ENCODE results near the gene NRM. TPM values are rescaled to one million over a fixed set of nuclear protein-coding genes. Genes with fewer than 3 reads are reported as not detected.

The NRM gene
- total and polyA plus RNA-seq, 2 experiments from 2014 or later, result 13.8 to 33.8 TPM

GRCh38 chr6:30730601-30731435 lies 40.0 kb upstream of the NRM start:
- no peak overlapping the region for H3K27ac ChIP-seq (ENCODE audit: low read depth)

DNA sequence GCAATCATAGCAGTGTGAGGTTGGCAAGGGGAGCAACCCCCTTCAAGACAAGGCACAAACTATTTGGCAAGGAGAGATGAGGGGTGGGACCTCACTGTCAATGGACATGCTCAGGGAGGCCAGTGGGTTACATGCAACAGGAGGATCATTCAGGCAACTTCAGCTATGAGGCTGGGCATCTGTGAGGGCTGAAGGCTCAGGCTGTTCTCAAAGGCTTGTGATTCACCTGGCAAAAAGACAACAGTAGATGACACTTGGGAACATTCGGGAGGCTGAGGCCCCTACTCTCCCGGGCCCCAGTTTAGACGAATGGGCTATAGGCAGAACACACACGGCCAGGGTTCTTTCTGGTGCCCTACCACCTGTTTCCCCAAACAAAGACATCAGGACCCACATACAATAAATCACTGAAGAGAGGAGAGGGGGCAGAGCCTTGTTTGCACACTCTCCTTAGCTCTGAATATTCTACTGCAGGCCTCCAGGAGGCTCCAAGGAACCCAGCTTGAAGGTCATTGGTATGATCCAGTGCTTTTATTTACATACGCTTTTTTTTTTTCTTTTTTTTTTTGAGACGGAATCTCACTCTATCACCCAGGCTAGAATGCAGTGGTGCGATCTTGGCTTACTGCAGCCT lies 37.3 kb upstream of the NRM start:
- Mint-ChIP-seq H3K4me1 (peaks cover 24% of the 10 kb centered on the region), H3K9me3 (no peaks in the 10 kb centered on the region; the same call in 2 of the 3 replicates), H3K27ac (peak overlapping the region; percentile 67; the same call in 1 of the 2 replicates), H3K4me3 (no peak overlapping the region), H3K36me3 (ENCODE audit: low read depth) (peaks cover 71% of the 10 kb centered on the region), H3K27me3 (ENCODE audit: insufficient read depth, low read depth, poor library complexity) (peaks cover 36% of the 10 kb centered on the region)
- Histone ChIP-seq H3K9me2 (ENCODE audit: insufficient read depth) (no peaks in the 10 kb centered on the region), H4K20me1 (replicated peaks; ENCODE audit: insufficient read depth) (peaks cover 30% of the 10 kb centered on the region), H3K27ac (ENCODE audit: low read depth) (peak overlapping the region; percentile 63), H3K4me1 (ENCODE audit: insufficient read depth) (peaks cover 2% of the 10 kb centered on the region; the same call in 1 of the 2 replicates), H3F3A (replicated peaks; ENCODE audit: low read depth) (peaks cover 65% of the 10 kb centered on the region), H3K27me3 (ENCODE audit: insufficient read depth) (no peaks in the 10 kb centered on the region), H3K4me2 (no peak overlapping the region), H3K79me2 (replicated peaks; ENCODE audit: insufficient read depth) (peaks cover 9% of the 10 kb centered on the region), H3K4me3 (no peak overlapping the region), H2AFZ (no peak overlapping the region), H3K36me3 (ENCODE audit: insufficient read depth) (peaks cover 28% of the 10 kb centered on the region)
- ATAC-seq (no peak), DNase-seq (ENCODE audit: low spot score) (no peak)
- TF ChIP-seq CTCF (conservative IDR thresholded peaks at IDR 0.05; ENCODE audit: low read depth in 2 of 2) (no peak), CREB1 (CRISPR knock-in tag; IDR thresholded peaks at IDR 0.05; ENCODE audit: low read depth) (no peak), ZNF114 (CRISPR knock-in tag; IDR thresholded peaks at IDR 0.05) (no peak), EZH2phosphoT487 (IDR thresholded peaks at IDR 0.05; ENCODE audit: unreplicated experiment) (no peak)

More at GRCh38 chr6:30730601-30731435, 40.0 kb upstream of the NRM start:
- no peak overlapping the region for H3K4me3 ChIP-seq
- TF ChIP-seq POLR2AphosphoS5 (IDR thresholded peaks at IDR 0.05; ENCODE audit: low read depth), result peak; percentile 44; the same call in 1 of the 2 replicates
- TF ChIP-seq CTCF (conservative IDR thresholded peaks at IDR 0.05; ENCODE audit: low read depth in 2 of 2), result peak; percentile 74 to 96
- TF ChIP-seq NANOG (IDR thresholded peaks at IDR 0.05; ENCODE audit: borderline replicate concordance), result no peak
- TF ChIP-seq STAT1 (IDR thresholded peaks at IDR 0.05; ENCODE audit: unreplicated experiment), result no peak
- no peak for TF ChIP-seq CREB1 (CRISPR knock-in tag; IDR thresholded peaks at IDR 0.05; ENCODE audit: low read depth)
- no peak for TF ChIP-seq EZH2phosphoT487 (IDR thresholded peaks at IDR 0.05; ENCODE audit: unreplicated experiment)
- TF ChIP-seq ZNF114 (CRISPR knock-in tag; IDR thresholded peaks at IDR 0.05), result no peak
- TF ChIP-seq JUNB (IDR thresholded peaks at IDR 0.05; ENCODE audit: unreplicated experiment), result no peak
- Mint-ChIP-seq H3K36me3 (ENCODE audit: low read depth) (peaks cover 57% of the 10 kb centered on the region), H3K27ac (0 out of 2 replicates have a peak overlapping the region, but pooled peaks have one; percentile 36), H3K4me3 (no peak overlapping the region), H3K27me3 (ENCODE audit: insufficient read depth, low read depth, poor library complexity) (peaks cover 19% of the 10 kb centered on the region), H3K4me1 (peaks cover 3% of the 10 kb centered on the region; the same call in 2 of the 3 replicates), H3K9me3 (no peaks in the 10 kb centered on the region; the same call in 2 of the 3 replicates)
- no peaks in the 10 kb centered on the region for H3K79me2 ChIP-seq (replicated peaks; ENCODE audit: insufficient read depth)
- DNase-seq (ENCODE audit: low spot score) (peak; percentile 94), ATAC-seq (peak; percentile 82)
- peaks cover 16% of the 10 kb centered on the region for H4K20me1 ChIP-seq (replicated peaks; ENCODE audit: insufficient read depth)
- no peaks in the 10 kb centered on the region for H3K4me1 ChIP-seq (ENCODE audit: insufficient read depth)
- H3F3A ChIP-seq (replicated peaks; ENCODE audit: low read depth), result peaks cover 37% of the 10 kb centered on the region
- no peak overlapping the region for H3K4me2 ChIP-seq
- H3K36me3 ChIP-seq (ENCODE audit: insufficient read depth), result peaks cover 9% of the 10 kb centered on the region; the same call in 1 of the 2 replicates
- H3K9me2 ChIP-seq (ENCODE audit: insufficient read depth), result no peaks in the 10 kb centered on the region
- no peaks in the 10 kb centered on the region for H3K27me3 ChIP-seq (ENCODE audit: insufficient read depth)
- H2AFZ ChIP-seq, result no peak overlapping the region
